ENCODE data around the gene ANXA2.
"Not testable (repeated sequence)": the region's sequence is repeated elsewhere in the genome, so short reads cannot be mapped to it uniquely, and the experiment has no call there.

ANXA2 gene

GRCh38 chr15:60362321-60363086 lies 35.3 kb downstream of the ANXA2 start:
- H3K4me3 ChIP-seq (ENCODE audit: low read length): no peak overlapping the region
- TF ChIP-seq CTCF (conservative IDR thresholded peaks at IDR 0.05; ENCODE audit: low read depth, low read length): no peak
- DNase-seq (ENCODE audit: low read depth): no peak

GRCh38 chr15:60359738-60360137 lies 38.0 kb downstream of the ANXA2 start:
- not testable (repeated sequence) for DNase-seq (ENCODE audit: low read depth); H3K4me3 ChIP-seq (ENCODE audit: low read length)
- peak; percentile 66 for TF ChIP-seq CTCF (conservative IDR thresholded peaks at IDR 0.05; ENCODE audit: low read depth, low read length)

GRCh38 chr15:60358935-60359682 lies 38.7 kb downstream of the ANXA2 start:
- H3K4me3 ChIP-seq (ENCODE audit: low read length): no peak overlapping the region
- TF ChIP-seq CTCF (conservative IDR thresholded peaks at IDR 0.05; ENCODE audit: low read depth, low read length): no peak
- no peak for DNase-seq (ENCODE audit: low read depth)

- no peak for DNase-seq (ENCODE audit: low read depth)
- no peak for TF ChIP-seq CTCF (conservative IDR thresholded peaks at IDR 0.05; ENCODE audit: low read depth, low read length)
- no peak overlapping the region for H3K4me3 ChIP-seq (ENCODE audit: low read length)
Measured at GRCh38 chr15:60356832-60357231, 41.0 kb downstream of the ANXA2 start.

- no peak for DNase-seq (ENCODE audit: low read depth)
- H3K4me3 ChIP-seq (ENCODE audit: low read length): no peak overlapping the region
- no peak for TF ChIP-seq CTCF (conservative IDR thresholded peaks at IDR 0.05; ENCODE audit: low read depth, low read length)
Measured at GRCh38 chr15:60355148-60355857, 42.5 kb downstream of the ANXA2 start.

- no peak for DNase-seq (ENCODE audit: low read depth)
- TF ChIP-seq CTCF (conservative IDR thresholded peaks at IDR 0.05; ENCODE audit: low read depth, low read length): no peak
- no peak overlapping the region for H3K4me3 ChIP-seq (ENCODE audit: low read length)
Measured at GRCh38 chr15:60353245-60353920, 44.4 kb downstream of the ANXA2 start.

All from retinal pigment epithelial cell (primary cell).